A549 treated with CpdA at 1 μM for 4 hours (cell line): ENCODE data around the gene FKBP5. TPM values are rescaled to one million over a fixed set of nuclear protein-coding genes. Genes with fewer than 3 reads are reported as not detected.

Experiments
- total RNA-seq: library from RNA; stranded (reverse); fragments of 200-300 nt; extraction: Qiagen RNA extraction; gene quantifications from 5 replicates; pipeline ENCODE4 v1.2.3, GENCODE V29; 2022; ENCODE audit warnings: low read depth

Gene FKBP5
- total RNA-seq, result 8.7 to 13.8 TPM (median 9.6 TPM) in 5 replicates

GRCh38 chr6:35688605-35689322 is at the start of gene FKBP5:
TSS of gene FKBP5 (minus strand) at chr6:35688915. CDS start at chr6:35642824, 46,091 bp downstream.

GRCh38 chr6:35736982-35737412 is 48.3 kb upstream of the FKBP5 start, which contains the start of gene ARMC12:
TSS of gene ARMC12 (plus strand) at chr6:35737032. CDS start at chr6:35737109, 77 bp downstream.

Other genes starting within 250 kb of the FKBP5 start
- gene FANCE, start 236.6 kb downstream of the FKBP5 start, total RNA-seq, result 2.2 to 3.1 TPM (median 2.9 TPM) in 5 replicates
- gene RPL10A, start 220.5 kb downstream of the FKBP5 start, total RNA-seq, result 1,379 to 1,552 TPM (median 1,478 TPM) in 5 replicates
- gene TEAD3, start 191.8 kb downstream of the FKBP5 start, total RNA-seq, result 4.3 to 6.4 TPM (median 5.0 TPM) in 5 replicates
- not detected in 5 replicates for gene TULP1, start 176.0 kb downstream of the FKBP5 start, total RNA-seq
- gene ARMC12, start 48.1 kb upstream of the FKBP5 start, total RNA-seq, result 0.23 to 0.47 TPM (median 0.32 TPM) in 4 of 5 replicates, not detected in the other
- gene CLPSL2, start 87.7 kb upstream of the FKBP5 start, total RNA-seq, result 1.0 to 1.4 TPM in 2 of 5 replicates, not detected in the others
- gene CLPSL1, start 92.1 kb upstream of the FKBP5 start, total RNA-seq, result not detected in 5 replicates
- not detected in 5 replicates for gene CLPS, start 108.4 kb upstream of the FKBP5 start, total RNA-seq
- gene LHFPL5, start 116.4 kb upstream of the FKBP5 start, total RNA-seq, result 0.13 to 0.22 TPM (median 0.16 TPM) in 3 of 5 replicates, not detected in the others
- 29.1 to 48.1 TPM (median 32.5 TPM) in 5 replicates for gene SRPK1, start 232.2 kb upstream of the FKBP5 start, total RNA-seq